Measurements from ENCODE around the gene CRMP1. TPM values are rescaled to one million over a fixed set of nuclear protein-coding genes. Genes with fewer than 3 reads are reported as not detected.

The CRMP1 gene
- total RNA-seq, 1 experiment from 2014 or later, result 134 TPM

- DNase-seq (ENCODE audit: low spot score), result no peak
- ATAC-seq, result no peak
- CTCF ChIA-PET, result interaction anchor here (0.6 to 1.7 kb wide), 5 partner anchors 10 to 329 kb away, joined by 3 to 4 read pairs (median 3); no protein-coding TSS in a partner anchor
- Mint-ChIP-seq H3K9me3 (no peaks in the 10 kb centered on the region), H3K4me1 (peaks cover 41% of the 10 kb centered on the region), H3K27ac (no peak overlapping the region), H3K4me3 (no peak overlapping the region), H3K27me3 (ENCODE audit: low read depth) (peaks cover 11% of the 10 kb centered on the region; the same call in 1 of the 2 replicates), H3K36me3 (no peaks in the 10 kb centered on the region)
- POLR2A ChIA-PET, result no interaction called here
- TF ChIP-seq ZMAT4 (CRISPR knock-in tag; IDR thresholded peaks at IDR 0.05), result no peak
- TF ChIP-seq ZNF532 (CRISPR knock-in tag; IDR thresholded peaks at IDR 0.05; ENCODE audit: borderline replicate concordance), result no peak
- no peak for TF ChIP-seq ZNF121 (CRISPR knock-in tag; IDR thresholded peaks at IDR 0.05)
- TF ChIP-seq NFATC4 (CRISPR knock-in tag; IDR thresholded peaks at IDR 0.05), result no peak
- no peak for TF ChIP-seq JUN (CRISPR knock-in tag; IDR thresholded peaks at IDR 0.05)
- no peak for TF ChIP-seq ZBTB21 (CRISPR knock-in tag; IDR thresholded peaks at IDR 0.05; ENCODE audit: borderline replicate concordance)
- TF ChIP-seq NFE2L1 (CRISPR knock-in tag; IDR thresholded peaks at IDR 0.05), result no peak
- TF ChIP-seq CREM (CRISPR knock-in tag; IDR thresholded peaks at IDR 0.05), result no peak
- TF ChIP-seq USF1 (CRISPR knock-in tag; IDR thresholded peaks at IDR 0.05), result no peak
- TF ChIP-seq ATF3 (CRISPR knock-in tag; conservative IDR thresholded peaks at IDR 0.05), result no peak
- TF ChIP-seq FOXK1 (CRISPR knock-in tag; IDR thresholded peaks at IDR 0.05), result no peak
- TF ChIP-seq PRDM15 (CRISPR knock-in tag; IDR thresholded peaks at IDR 0.05), result no peak
- no peak for TF ChIP-seq ARID4B (CRISPR knock-in tag; IDR thresholded peaks at IDR 0.05; ENCODE audit: borderline replicate concordance)
- TF ChIP-seq ATF2 (CRISPR knock-in tag; IDR thresholded peaks at IDR 0.05; ENCODE audit: borderline replicate concordance, low read depth), result no peak
- TF ChIP-seq ATF6 (CRISPR knock-in tag; IDR thresholded peaks at IDR 0.05), result no peak
- TF ChIP-seq ZNF232 (CRISPR knock-in tag; IDR thresholded peaks at IDR 0.05), result no peak
Observed at GRCh38 chr4:5921981-5922380, 29.1 kb upstream of the CRMP1 start.

Measured in WTC11 (cell line).